ENCODE measurements around the gene CDH12.

CDH12 gene

DNA sequence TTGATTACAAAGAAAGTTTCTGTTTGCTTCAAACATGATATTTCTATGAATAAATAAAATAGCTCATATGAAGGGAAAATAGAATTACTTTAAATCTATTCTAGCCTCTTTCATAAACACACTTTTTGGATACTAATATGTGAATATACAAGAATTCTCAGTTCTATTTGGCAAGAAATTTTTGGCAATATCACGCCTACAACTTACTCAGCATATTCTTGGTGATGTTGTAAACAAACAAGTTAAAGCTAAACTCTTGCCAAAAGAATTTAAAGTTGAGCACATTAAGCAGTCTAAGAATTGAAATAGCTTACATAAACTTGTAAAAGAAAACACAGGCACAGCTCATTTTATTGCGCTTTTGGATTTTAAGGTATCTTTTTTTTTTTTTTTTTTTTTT lies 209.8 kb downstream of the CDH12 start:
- FAIRE-seq (no peak), DNase-seq (ENCODE audit: insufficient read length, low spot score) (no peak)
- no peak for TF ChIP-seq CTCF (IDR thresholded peaks at IDR 0.05; ENCODE audit: insufficient read depth, missing control alignments)

DNA sequence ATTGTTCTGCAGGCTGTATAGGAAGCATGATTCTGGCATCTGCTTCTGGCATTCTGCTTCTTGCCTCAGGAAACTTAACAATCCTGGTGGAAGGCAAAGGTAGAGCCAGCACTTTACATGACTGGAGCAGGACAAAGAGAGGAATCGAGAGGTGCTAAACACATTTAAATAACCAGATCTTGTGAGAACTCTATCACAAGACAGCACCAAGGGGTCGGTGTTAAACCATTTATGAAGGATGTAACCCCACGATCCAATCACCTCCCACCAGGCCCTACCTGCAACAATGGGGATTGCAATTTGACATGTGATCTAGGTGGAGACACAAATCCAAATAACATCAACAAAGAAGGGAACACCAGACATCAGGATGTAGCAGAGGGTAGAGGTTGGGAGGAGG lies 221.5 kb downstream of the CDH12 start:
- FAIRE-seq, result no peak
- DNase-seq (ENCODE audit: insufficient read length, low spot score), result no peak
- no peak for TF ChIP-seq CTCF (IDR thresholded peaks at IDR 0.05; ENCODE audit: insufficient read depth, missing control alignments)

DNA sequence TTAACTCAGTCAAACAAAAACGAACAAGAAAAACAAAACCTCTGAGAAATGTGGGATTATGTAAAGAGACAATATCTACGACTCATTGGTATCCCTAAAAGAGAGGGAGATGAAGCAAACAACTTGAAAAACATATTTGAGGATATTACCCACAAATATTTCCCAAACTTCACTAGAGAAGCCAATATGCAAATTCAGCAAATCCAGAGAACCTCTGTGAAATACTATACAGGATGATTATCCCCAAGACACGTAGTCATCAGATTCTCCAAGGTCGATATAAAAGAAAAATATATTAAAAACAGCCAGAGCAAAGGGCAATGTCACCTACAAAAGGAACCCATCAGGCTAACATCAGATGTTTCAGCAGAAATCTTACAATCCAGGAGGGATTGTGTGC lies 226.1 kb downstream of the CDH12 start:
- no peak for DNase-seq (ENCODE audit: insufficient read length, low spot score)
- FAIRE-seq, result no peak

DNA sequence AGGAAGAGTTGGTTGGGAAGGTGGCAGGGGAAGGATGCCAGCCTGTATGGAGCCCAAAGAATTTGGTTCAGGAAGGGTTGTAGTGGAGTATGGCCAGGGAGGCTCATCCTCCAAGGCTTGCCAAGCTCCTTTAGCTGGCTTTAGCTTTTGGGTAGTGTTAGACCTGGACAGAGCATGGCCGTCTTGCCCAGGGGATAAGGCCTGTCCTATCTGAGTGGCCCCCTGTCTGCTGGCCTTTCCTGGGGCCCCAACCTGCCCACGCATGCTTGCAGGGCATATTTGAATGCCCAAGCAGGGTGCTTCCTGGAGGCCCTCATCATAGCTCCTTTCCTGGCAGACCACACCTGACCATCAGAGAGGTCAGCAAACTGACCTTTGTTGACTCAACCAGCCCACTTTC lies 227.7 kb downstream of the CDH12 start:
- FAIRE-seq (no peak), DNase-seq (ENCODE audit: insufficient read length, low spot score) (no peak)
- no peak for TF ChIP-seq CTCF (IDR thresholded peaks at IDR 0.05; ENCODE audit: insufficient read depth, missing control alignments)

More for the DNA sequence above, 226.1 kb downstream of the CDH12 start:
- no peak for TF ChIP-seq CTCF (IDR thresholded peaks at IDR 0.05; ENCODE audit: insufficient read depth, missing control alignments)

- TF ChIP-seq CTCF (IDR thresholded peaks at IDR 0.05; ENCODE audit: insufficient read depth, missing control alignments), result no peak
- FAIRE-seq (no peak), DNase-seq (ENCODE audit: insufficient read length, low spot score) (no peak)
These were observed 232.1 kb downstream of the CDH12 start for GRCh38 chr5:22621084-22621483.

- TF ChIP-seq CTCF (IDR thresholded peaks at IDR 0.05; ENCODE audit: insufficient read depth, missing control alignments), result no peak
- DNase-seq (ENCODE audit: insufficient read length, low spot score) (no peak), FAIRE-seq (no peak)
These were observed 237.2 kb downstream of the CDH12 start for GRCh38 chr5:22615964-22616363.

GRCh38 chr5:22614486-22615094 lies 238.6 kb downstream of the CDH12 start:
- no peak for DNase-seq (ENCODE audit: insufficient read length, low spot score)
- TF ChIP-seq CTCF (IDR thresholded peaks at IDR 0.05; ENCODE audit: insufficient read depth, missing control alignments), result no peak
- FAIRE-seq, result no peak

Measured in D721Med (cell line).